ENCODE results near the gene THAP6. TPM values are rescaled to one million over a fixed set of nuclear protein-coding genes. Genes with fewer than 3 reads are reported as not detected.

THAP6 gene
- total RNA-seq, 1 experiment from 2014 or later: 25.5 TPM

DNA sequence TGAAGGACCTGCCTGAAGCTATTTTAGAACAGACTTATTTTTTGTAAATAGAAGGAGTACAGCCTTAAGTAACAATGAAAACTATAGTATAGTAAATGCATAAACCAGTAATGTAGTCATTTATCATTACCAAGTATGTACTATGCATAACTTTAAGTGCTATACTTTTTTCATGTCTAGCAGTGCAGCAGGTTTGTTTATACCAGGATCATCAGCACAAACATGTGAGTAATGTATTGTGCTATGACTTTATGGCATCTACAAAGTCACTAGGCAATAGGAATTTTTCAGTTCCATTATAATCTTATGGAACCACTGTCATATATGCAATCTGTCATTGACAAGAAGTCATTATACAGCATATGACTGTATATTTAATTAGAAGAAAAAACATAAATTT lies 38.2 kb downstream of the THAP6 start:
- CTCF ChIA-PET: no interaction called here
- ATAC-seq: no peak

More for the DNA sequence above, 38.2 kb downstream of the THAP6 start:
- H3K9me3 ChIP-seq (ENCODE audit: control insufficient read depth in 1 of 2, insufficient read depth in 1 of 2, low read depth in 1 of 2, low read length in 2 of 2): no peaks in the 10 kb centered on the region
- no peaks in the 10 kb centered on the region for H3K79me2 ChIP-seq (ENCODE audit: insufficient read depth, low read length)
- H3K27me3 ChIP-seq (ENCODE audit: insufficient read depth, low read length): no peaks in the 10 kb centered on the region
- no peak overlapping the region for H3K27ac ChIP-seq (ENCODE audit: low read depth, low read length)
- no TSS peak for BruUV-seq (replicated peaks)
- no peaks in the 10 kb centered on the region for H3K36me3 ChIP-seq (ENCODE audit: control insufficient read depth in 1 of 2, insufficient read depth in 2 of 2, low read length in 2 of 2)
- DNase-seq (ENCODE audit: low read depth, low spot score): no peak
- no peak overlapping the region for H2AFZ ChIP-seq (ENCODE audit: low read depth, low read length, poor library complexity, severe bottlenecking)
- TF ChIP-seq TCF7L2 (IDR thresholded peaks at IDR 0.05; ENCODE audit: borderline replicate concordance, extremely low read depth, insufficient read depth, insufficient read length): no peak
- TF ChIP-seq CBX3 (IDR thresholded peaks at IDR 0.05; ENCODE audit: low read depth): no peak
- TF ChIP-seq, protein P1, sequence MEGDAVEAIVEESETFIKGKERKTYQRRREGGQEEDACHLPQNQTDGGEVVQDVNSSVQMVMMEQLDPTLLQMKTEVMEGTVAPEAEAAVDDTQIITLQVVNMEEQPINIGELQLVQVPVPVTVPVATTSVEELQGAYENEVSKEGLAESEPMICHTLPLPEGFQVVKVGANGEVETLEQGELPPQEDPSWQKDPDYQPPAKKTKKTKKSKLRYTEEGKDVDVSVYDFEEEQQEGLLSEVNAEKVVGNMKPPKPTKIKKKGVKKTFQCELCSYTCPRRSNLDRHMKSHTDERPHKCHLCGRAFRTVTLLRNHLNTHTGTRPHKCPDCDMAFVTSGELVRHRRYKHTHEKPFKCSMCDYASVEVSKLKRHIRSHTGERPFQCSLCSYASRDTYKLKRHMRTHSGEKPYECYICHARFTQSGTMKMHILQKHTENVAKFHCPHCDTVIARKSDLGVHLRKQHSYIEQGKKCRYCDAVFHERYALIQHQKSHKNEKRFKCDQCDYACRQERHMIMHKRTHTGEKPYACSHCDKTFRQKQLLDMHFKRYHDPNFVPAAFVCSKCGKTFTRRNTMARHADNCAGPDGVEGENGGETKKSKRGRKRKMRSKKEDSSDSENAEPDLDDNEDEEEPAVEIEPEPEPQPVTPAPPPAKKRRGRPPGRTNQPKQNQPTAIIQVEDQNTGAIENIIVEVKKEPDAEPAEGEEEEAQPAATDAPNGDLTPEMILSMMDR (IDR thresholded peaks at IDR 0.05 in 2 of 3, conservative IDR thresholded peaks at IDR 0.05 in 1 of 3; ENCODE audit: borderline replicate concordance in 1 of 3, insufficient read depth in 1 of 3, low read depth in 2 of 3, low read length in 2 of 3): no peak
- TF ChIP-seq ELF1 (IDR thresholded peaks at IDR 0.05; ENCODE audit: borderline replicate concordance, low read depth): no peak
- no peak for TF ChIP-seq SIN3A (IDR thresholded peaks at IDR 0.05; ENCODE audit: low read depth)
- no peak for TF ChIP-seq EGR1 (IDR thresholded peaks at IDR 0.05; ENCODE audit: low read depth)
- TF ChIP-seq ZFX (IDR thresholded peaks at IDR 0.05): no peak
- TF ChIP-seq POLR2A (IDR thresholded peaks at IDR 0.05; ENCODE audit: borderline replicate concordance, extremely low read depth, insufficient read depth, insufficient read length): no peak
- TF ChIP-seq, protein P2, sequence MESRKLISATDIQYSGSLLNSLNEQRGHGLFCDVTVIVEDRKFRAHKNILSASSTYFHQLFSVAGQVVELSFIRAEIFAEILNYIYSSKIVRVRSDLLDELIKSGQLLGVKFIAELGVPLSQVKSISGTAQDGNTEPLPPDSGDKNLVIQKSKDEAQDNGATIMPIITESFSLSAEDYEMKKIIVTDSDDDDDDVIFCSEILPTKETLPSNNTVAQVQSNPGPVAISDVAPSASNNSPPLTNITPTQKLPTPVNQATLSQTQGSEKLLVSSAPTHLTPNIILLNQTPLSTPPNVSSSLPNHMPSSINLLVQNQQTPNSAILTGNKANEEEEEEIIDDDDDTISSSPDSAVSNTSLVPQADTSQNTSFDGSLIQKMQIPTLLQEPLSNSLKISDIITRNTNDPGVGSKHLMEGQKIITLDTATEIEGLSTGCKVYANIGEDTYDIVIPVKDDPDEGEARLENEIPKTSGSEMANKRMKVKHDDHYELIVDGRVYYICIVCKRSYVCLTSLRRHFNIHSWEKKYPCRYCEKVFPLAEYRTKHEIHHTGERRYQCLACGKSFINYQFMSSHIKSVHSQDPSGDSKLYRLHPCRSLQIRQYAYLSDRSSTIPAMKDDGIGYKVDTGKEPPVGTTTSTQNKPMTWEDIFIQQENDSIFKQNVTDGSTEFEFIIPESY (IDR thresholded peaks at IDR 0.05; ENCODE audit: extremely low read depth, insufficient replicate concordance, low read length): no peak
- TF ChIP-seq, protein P3, sequence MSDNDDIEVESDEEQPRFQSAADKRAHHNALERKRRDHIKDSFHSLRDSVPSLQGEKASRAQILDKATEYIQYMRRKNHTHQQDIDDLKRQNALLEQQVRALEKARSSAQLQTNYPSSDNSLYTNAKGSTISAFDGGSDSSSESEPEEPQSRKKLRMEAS (IDR thresholded peaks at IDR 0.05): no peak
- no peak for TF ChIP-seq EZH2phosphoT487 (IDR thresholded peaks at IDR 0.05; ENCODE audit: borderline replicate concordance)
- TF ChIP-seq, protein P4, sequence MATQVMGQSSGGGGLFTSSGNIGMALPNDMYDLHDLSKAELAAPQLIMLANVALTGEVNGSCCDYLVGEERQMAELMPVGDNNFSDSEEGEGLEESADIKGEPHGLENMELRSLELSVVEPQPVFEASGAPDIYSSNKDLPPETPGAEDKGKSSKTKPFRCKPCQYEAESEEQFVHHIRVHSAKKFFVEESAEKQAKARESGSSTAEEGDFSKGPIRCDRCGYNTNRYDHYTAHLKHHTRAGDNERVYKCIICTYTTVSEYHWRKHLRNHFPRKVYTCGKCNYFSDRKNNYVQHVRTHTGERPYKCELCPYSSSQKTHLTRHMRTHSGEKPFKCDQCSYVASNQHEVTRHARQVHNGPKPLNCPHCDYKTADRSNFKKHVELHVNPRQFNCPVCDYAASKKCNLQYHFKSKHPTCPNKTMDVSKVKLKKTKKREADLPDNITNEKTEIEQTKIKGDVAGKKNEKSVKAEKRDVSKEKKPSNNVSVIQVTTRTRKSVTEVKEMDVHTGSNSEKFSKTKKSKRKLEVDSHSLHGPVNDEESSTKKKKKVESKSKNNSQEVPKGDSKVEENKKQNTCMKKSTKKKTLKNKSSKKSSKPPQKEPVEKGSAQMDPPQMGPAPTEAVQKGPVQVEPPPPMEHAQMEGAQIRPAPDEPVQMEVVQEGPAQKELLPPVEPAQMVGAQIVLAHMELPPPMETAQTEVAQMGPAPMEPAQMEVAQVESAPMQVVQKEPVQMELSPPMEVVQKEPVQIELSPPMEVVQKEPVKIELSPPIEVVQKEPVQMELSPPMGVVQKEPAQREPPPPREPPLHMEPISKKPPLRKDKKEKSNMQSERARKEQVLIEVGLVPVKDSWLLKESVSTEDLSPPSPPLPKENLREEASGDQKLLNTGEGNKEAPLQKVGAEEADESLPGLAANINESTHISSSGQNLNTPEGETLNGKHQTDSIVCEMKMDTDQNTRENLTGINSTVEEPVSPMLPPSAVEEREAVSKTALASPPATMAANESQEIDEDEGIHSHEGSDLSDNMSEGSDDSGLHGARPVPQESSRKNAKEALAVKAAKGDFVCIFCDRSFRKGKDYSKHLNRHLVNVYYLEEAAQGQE (IDR thresholded peaks at IDR 0.05; ENCODE audit: low read depth): no peak
- no peak for TF ChIP-seq ZNF274 (IDR thresholded peaks at IDR 0.05; ENCODE audit: low read depth, low read length)
- TF ChIP-seq, protein P5, sequence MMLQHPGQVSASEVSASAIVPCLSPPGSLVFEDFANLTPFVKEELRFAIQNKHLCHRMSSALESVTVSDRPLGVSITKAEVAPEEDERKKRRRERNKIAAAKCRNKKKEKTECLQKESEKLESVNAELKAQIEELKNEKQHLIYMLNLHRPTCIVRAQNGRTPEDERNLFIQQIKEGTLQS (IDR thresholded peaks at IDR 0.05): no peak
- TF ChIP-seq POLR2AphosphoS5 (IDR thresholded peaks at IDR 0.05; ENCODE audit: low read depth, low read length): no peak
- no peak for TF ChIP-seq SRF (IDR thresholded peaks at IDR 0.05; ENCODE audit: low read depth)
- no peak overlapping the region for H3K9ac ChIP-seq (ENCODE audit: low read length)
- H3K4me3 ChIP-seq (replicated peaks in 1 of 2; ENCODE audit: low read depth in 1 of 2, low read length in 2 of 2): no peak overlapping the region
- H3K4me1 ChIP-seq (ENCODE audit: control insufficient read depth in 1 of 2, insufficient read depth in 2 of 2, low read length in 2 of 2): peaks cover 0 to 9% of the 10 kb centered on the region in 2 experiments; a peak in 2 of 4 replicates
- ChIA-PET RAD21 (ENCODE audit: low non-redundant PET in 1 of 2, low total read pairs in 2 of 2, uncharacterized antibody in 2 of 2, unreplicated experiment in 2 of 2) (no interaction called here), POLR2A (no interaction called here)
- intact Hi-C loops (cut with micrococcal nuclease): no loop called here
- H3K4me2 ChIP-seq (ENCODE audit: low read length): no peak overlapping the region
- no peaks in the 10 kb centered on the region for H4K20me1 ChIP-seq (ENCODE audit: insufficient read depth)
- H3K9me2 ChIP-seq (ENCODE audit: insufficient read depth): no peaks in the 10 kb centered on the region

All from HCT116 (cell line).